KMS-11 (cell line): Measurements from ENCODE around the gene ACAP1.
A peak's percentile ranks its signal among the peaks of the same experiment; 100 is the strongest.
"Not testable (repeated sequence)": the region's sequence is repeated elsewhere in the genome, so short reads cannot be mapped to it uniquely, and the experiment has no call there.

ENCODE experiments used
- H2AFZ ChIP-seq: fragments of 200-600 bp; sonication (generic); 2 replicates; pipeline ENCODE4 v1.6.1; 2016; ENCODE audit warnings: antibody characterized with exemption, mixed run types, low read depth
- H3K27ac ChIP-seq: fragments of 200-600 bp; sonication (generic); 2 replicates; pipeline ENCODE4 v1.6.1; 2016; ENCODE audit warnings: mild to moderate bottlenecking, mixed run types
- H3K27me3 ChIP-seq: fragments of 200-600 bp; sonication (generic); 2 replicates; pipeline ENCODE4 v1.6.1; 2017; ENCODE audit warnings: mild to moderate bottlenecking, low read depth, mixed run types, moderate library complexity; ENCODE audit not compliant: insufficient read depth
- H3K36me3 ChIP-seq: fragments of 200-600 bp; sonication (generic); 2 replicates; pipeline ENCODE4 v1.6.1; 2017; ENCODE audit warnings: mild to moderate bottlenecking, mixed run types; ENCODE audit not compliant: insufficient read depth
- H3K4me1 ChIP-seq: fragments of 200-600 bp; sonication (generic); 2 replicates; pipeline ENCODE4 v1.6.1; 2016; ENCODE audit warnings: mild to moderate bottlenecking, low read depth, mixed run types; ENCODE audit not compliant: poor library complexity, severe bottlenecking
- H3K4me2 ChIP-seq: fragments of 200-600 bp; sonication (generic); 2 replicates; pipeline ENCODE4 v1.7.0; 2016; ENCODE audit warnings: mild to moderate bottlenecking, mixed run types
- H3K4me3 ChIP-seq: fragments of 200-600 bp; sonication (generic); IDR thresholded peaks from 2 replicates; pipeline ENCODE4 v1.6.1; 2017; ENCODE audit warnings: low read depth, low read length, mixed read lengths; ENCODE audit not compliant: insufficient read depth
- H3K79me2 ChIP-seq: fragments of 200-600 bp; sonication (generic); 2 replicates; pipeline ENCODE4 v1.6.1; 2016; ENCODE audit warnings: low read depth, mixed run types; ENCODE audit not compliant: insufficient read depth
- H3K9ac ChIP-seq: fragments of 200-600 bp; sonication (generic); 2 replicates; pipeline ENCODE4 v1.6.1; 2016; ENCODE audit warnings: mild to moderate bottlenecking, mixed run types
- H4K20me1 ChIP-seq: fragments of 200-600 bp; sonication (generic); 2 replicates; pipeline ENCODE4 v1.6.1; 2016; ENCODE audit warnings: mild to moderate bottlenecking, mixed run types; ENCODE audit not compliant: insufficient read depth
- TF ChIP-seq, protein P1 (sequence below): fragments of 200-600 bp; sonication (generic); conservative IDR thresholded peaks from 2 replicates; pipeline ENCODE4 v1.6.1; 2017; ENCODE audit warnings: low read depth, mild to moderate bottlenecking, antibody characterized with exemption, low read length, moderate library complexity, mixed read lengths

The ACAP1 gene

DNA sequence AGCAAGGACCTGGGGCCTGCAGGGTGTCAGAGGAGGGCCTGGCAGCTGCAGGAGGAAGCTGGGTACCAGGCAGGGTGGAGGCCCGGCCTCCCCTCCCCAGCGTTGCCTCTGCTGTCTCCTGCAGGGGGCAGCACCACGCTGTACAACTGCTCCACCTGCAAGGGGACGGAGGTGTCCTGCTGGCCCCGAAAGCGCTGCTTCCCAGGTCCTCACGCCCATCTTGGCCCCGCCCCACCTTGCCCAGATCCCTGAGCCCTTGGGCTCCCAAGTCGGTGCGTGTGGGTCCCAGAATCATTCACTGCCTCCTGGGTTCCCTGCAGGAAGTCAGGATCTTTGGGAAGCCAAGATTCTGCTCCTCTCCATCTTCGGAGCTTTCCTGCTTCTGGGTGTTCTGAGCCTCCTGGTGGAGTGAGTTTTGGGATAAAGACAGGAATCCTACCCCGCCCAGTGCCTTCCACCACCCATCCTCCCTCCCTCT lies 19.8 kb downstream of the ACAP1 start:
- no peaks in the 10 kb centered on the region for H3K79me2 ChIP-seq
- H3K4me2 ChIP-seq, result no peak overlapping the region
- no peaks in the 10 kb centered on the region for H4K20me1 ChIP-seq
- TF ChIP-seq, protein P1, sequence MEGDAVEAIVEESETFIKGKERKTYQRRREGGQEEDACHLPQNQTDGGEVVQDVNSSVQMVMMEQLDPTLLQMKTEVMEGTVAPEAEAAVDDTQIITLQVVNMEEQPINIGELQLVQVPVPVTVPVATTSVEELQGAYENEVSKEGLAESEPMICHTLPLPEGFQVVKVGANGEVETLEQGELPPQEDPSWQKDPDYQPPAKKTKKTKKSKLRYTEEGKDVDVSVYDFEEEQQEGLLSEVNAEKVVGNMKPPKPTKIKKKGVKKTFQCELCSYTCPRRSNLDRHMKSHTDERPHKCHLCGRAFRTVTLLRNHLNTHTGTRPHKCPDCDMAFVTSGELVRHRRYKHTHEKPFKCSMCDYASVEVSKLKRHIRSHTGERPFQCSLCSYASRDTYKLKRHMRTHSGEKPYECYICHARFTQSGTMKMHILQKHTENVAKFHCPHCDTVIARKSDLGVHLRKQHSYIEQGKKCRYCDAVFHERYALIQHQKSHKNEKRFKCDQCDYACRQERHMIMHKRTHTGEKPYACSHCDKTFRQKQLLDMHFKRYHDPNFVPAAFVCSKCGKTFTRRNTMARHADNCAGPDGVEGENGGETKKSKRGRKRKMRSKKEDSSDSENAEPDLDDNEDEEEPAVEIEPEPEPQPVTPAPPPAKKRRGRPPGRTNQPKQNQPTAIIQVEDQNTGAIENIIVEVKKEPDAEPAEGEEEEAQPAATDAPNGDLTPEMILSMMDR, result peak; percentile 29; the same call in 1 of the 2 replicates
- H2AFZ ChIP-seq, result no peak overlapping the region
- H3K4me1 ChIP-seq, result no peaks in the 10 kb centered on the region
- no peak overlapping the region for H3K4me3 ChIP-seq
- no peaks in the 10 kb centered on the region for H3K27me3 ChIP-seq
- no peaks in the 10 kb centered on the region for H3K36me3 ChIP-seq
- H3K9ac ChIP-seq, result no peak overlapping the region
- H3K27ac ChIP-seq, result no peak overlapping the region

DNA sequence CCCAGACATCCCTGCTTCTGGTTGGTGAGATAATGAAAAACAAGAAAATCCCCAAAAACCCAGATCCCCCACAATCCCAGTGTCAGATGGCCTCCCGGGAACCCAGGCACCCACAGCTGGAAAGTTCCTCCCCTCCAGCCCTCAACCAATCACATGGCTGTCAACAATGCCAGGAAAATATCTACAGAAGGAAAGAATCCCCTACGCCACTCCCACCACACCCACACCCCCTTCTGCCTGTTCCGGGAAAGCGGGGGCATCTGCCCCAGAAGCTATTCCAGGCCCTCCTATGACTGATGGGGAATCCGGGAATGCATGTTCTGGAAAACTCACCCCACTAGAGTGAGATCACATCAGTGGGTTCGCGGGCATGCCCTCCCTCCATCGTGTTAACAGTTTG lies 20.4 kb downstream of the ACAP1 start:
- Histone ChIP-seq H3K4me1 (no peaks in the 10 kb centered on the region), H3K27ac (no peak overlapping the region), H3K4me3 (no peak overlapping the region), H3K79me2 (no peaks in the 10 kb centered on the region), H3K9ac (no peak overlapping the region), H2AFZ (no peak overlapping the region), H4K20me1 (no peaks in the 10 kb centered on the region), H3K27me3 (no peaks in the 10 kb centered on the region), H3K4me2 (no peak overlapping the region), H3K36me3 (no peaks in the 10 kb centered on the region)
- TF ChIP-seq, protein P1, result no peak

DNA sequence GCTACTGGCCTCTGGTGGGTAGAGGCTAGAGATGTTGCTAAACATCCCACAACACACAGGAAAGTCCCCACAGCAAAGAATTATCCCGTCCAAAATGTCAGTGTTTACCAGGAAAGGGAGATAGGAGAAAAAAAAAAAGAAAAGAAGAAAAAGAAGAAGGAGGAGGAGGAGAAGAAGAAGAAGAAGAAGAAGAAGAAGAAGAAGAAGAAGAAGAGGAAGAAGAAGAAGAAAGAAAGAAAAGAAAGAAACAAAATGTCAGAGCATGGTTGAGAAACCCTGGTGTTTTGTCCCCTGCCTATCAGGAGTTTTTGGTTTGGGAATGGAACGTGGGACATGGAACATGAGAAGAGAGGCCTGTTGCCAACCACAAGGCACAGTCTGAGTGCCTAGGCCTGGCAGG lies 21.1 kb downstream of the ACAP1 start:
- no peaks in the 10 kb centered on the region for H3K27me3 ChIP-seq
- no peak overlapping the region for H3K4me3 ChIP-seq
- no peaks in the 10 kb centered on the region for H4K20me1 ChIP-seq
- no peak overlapping the region for H3K9ac ChIP-seq
- H3K4me2 ChIP-seq, result no peak overlapping the region
- TF ChIP-seq, protein P1, result no peak
- H3K27ac ChIP-seq, result no peak overlapping the region
- H2AFZ ChIP-seq, result no peak overlapping the region
- H3K36me3 ChIP-seq, result no peaks in the 10 kb centered on the region
- no peaks in the 10 kb centered on the region for H3K4me1 ChIP-seq
- no peaks in the 10 kb centered on the region for H3K79me2 ChIP-seq

DNA sequence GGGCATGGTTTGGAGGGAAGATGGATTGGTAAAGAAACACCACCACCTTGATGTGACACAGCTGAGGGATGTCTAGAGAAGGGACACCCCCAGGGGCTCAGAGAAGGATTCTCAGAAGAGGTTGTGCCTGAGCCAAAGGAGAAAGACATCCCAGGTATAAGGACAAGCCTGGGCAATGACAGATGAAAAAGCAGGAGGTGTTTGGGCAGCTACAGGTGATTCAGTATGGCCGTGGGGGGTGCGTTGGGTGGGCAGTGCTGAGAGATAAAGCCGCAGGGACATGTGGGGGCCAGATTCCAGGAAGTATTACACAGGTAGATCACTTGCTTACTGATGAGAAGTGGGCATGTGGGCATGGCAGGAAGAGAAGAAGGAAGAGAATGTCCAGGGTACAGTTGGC lies 25.6 kb downstream of the ACAP1 start:
- H3K9ac ChIP-seq, result no peak overlapping the region
- H2AFZ ChIP-seq, result no peak overlapping the region
- no peaks in the 10 kb centered on the region for H3K4me1 ChIP-seq
- H3K4me2 ChIP-seq, result no peak overlapping the region
- no peaks in the 10 kb centered on the region for H3K27me3 ChIP-seq
- no peak overlapping the region for H3K4me3 ChIP-seq
- H3K79me2 ChIP-seq, result no peaks in the 10 kb centered on the region
- no peaks in the 10 kb centered on the region for H4K20me1 ChIP-seq
- H3K27ac ChIP-seq, result no peak overlapping the region
- H3K36me3 ChIP-seq, result no peaks in the 10 kb centered on the region
- TF ChIP-seq, protein P1, result no peak

DNA sequence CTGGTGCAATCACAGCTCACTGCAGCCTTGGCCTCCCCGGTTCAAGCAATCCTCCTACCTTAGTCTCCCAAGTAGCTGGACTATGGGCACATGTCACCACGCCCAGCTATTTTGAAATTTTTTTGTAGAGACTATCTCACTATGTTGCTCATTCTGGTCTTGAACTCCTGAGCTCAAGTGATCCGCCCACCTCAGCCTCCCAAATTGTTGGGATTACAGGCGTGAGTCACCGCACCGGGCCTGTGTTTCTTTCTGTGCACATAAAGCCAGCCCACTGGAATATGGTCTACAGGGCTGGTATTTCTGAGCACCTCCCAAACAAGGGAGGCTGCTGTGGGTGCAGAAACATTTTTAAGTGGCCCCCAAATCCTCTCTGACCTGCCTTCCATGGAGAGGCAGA lies 27.0 kb downstream of the ACAP1 start:
- Histone ChIP-seq H3K4me1 (no peaks in the 10 kb centered on the region), H3K4me3 (no peak overlapping the region), H2AFZ (no peak overlapping the region), H4K20me1 (no peaks in the 10 kb centered on the region), H3K9ac (no peak overlapping the region), H3K27ac (no peak overlapping the region), H3K36me3 (no peaks in the 10 kb centered on the region), H3K4me2 (no peak overlapping the region), H3K27me3 (no peaks in the 10 kb centered on the region), H3K79me2 (no peaks in the 10 kb centered on the region)
- TF ChIP-seq, protein P1, result no peak

DNA sequence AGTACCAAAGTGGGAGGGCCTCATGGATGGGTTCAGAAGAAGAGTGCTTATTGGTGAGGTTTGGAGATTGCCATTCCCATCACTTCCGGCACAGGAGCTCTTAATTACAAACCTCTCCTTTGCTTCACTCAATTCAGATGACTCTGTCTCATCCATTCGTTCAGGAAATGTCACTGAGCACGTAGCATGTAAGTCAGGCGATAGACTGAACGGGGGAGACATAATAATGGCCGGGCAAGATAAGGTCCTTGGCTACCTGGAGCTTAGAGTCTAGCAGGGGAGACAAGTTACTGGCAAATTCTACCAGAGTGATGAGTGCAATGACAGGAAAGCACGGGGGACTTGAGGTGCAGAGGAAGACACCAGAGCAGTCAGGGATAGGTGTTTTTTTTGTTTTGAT lies 29.6 kb downstream of the ACAP1 start:
- H3K4me2 ChIP-seq, H3K79me2 ChIP-seq, H4K20me1 ChIP-seq, H3K9ac ChIP-seq, H3K4me3 ChIP-seq, H3K4me1 ChIP-seq, H3K27me3 ChIP-seq, H3K27ac ChIP-seq, H2AFZ ChIP-seq, H3K36me3 ChIP-seq: not testable (repeated sequence)
